Measurements from ENCODE around the gene RBM38.

- TF ChIP-seq, protein P1, sequence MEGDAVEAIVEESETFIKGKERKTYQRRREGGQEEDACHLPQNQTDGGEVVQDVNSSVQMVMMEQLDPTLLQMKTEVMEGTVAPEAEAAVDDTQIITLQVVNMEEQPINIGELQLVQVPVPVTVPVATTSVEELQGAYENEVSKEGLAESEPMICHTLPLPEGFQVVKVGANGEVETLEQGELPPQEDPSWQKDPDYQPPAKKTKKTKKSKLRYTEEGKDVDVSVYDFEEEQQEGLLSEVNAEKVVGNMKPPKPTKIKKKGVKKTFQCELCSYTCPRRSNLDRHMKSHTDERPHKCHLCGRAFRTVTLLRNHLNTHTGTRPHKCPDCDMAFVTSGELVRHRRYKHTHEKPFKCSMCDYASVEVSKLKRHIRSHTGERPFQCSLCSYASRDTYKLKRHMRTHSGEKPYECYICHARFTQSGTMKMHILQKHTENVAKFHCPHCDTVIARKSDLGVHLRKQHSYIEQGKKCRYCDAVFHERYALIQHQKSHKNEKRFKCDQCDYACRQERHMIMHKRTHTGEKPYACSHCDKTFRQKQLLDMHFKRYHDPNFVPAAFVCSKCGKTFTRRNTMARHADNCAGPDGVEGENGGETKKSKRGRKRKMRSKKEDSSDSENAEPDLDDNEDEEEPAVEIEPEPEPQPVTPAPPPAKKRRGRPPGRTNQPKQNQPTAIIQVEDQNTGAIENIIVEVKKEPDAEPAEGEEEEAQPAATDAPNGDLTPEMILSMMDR (IDR thresholded peaks at IDR 0.05) = no peak
- TF ChIP-seq POLR2A (IDR thresholded peaks at IDR 0.05; ENCODE audit: low read depth) = no peak
- TF ChIP-seq EP300 (IDR thresholded peaks at IDR 0.05) = no peak
Observed at GRCh38 chr20:57378107-57378506, 13.1 kb upstream of the RBM38 start.

All from esophagus muscularis mucosa (tissue), 4 donors.